Smooth muscle cell of the brain vasculature (primary cell): ENCODE results near the gene NDUFC1.
"Not testable (repeated sequence)": the region's sequence is repeated elsewhere in the genome, so short reads cannot be mapped to it uniquely, and the experiment has no call there.

Experiments used
- DNase-seq: peaks from one replicate; pipeline ENCODE4 v3.0.0-alpha.2; 2012; ENCODE audit warnings: low read depth, low spot score

NDUFC1 gene

DNA sequence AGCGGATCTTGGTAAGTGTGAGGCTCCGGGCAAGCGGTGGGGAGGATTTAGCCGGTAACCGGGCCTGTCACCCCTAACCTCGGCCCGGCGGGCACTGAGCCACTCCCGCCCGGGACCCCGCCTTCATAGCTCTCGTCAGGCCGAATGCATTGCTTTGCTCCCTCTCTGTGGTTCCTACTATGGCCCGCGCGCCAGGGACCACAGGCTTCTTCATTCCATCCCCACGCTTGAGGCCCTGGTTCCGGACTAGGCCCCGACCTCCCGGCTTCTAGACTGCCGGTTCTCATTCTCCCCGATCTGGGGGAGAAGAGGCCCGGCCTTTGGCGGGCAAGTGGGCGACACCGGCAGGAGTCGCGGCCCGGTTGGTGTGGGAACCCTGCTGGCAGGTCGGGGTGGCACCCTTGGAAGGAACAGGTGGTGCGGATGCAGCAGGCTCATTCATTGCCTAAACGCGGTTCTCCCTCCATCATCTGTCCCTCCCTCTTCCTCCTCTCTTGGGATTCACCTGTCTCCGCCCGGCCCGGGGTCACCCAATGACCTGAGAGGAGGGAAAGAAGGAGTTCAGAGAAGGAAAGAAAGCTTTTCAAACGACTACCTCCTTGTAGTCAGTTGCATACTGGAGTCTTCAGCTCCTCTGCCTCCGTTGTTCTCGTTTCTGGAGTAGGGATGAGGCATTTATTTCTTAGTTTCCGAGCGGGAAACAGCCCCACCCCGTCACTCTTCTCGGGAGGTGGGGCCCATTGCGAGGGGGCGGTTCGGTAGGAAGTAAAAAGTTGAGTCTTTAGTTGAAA, at the start of gene NDUFC1:
Gene NDUFC1 (minus strand): TSS at position 657 of the 791 bp plus-strand sequence. CDS start 6,679 bp downstream, outside the sequence.
- no peak for DNase-seq

DNA sequence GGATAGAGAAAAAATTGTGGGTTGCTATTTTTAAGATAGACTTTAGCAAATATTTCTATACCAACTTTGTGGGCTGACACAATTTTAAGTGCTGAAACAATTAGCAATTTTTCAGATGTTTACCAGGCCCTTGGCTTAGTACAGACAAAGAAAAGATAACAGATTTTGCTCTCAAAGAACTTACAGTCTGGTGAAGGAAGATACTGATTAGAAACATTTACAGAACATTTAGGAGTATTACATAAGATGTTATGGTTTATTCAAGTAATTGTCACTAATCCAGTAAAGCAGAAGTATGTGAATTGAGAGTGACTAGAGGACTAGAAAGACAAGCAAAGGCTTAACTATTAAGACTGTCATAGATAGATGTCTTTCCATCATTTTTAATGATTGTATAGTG, 35.3 kb upstream of the NDUFC1 start:
- DNase-seq: no peak

DNA sequence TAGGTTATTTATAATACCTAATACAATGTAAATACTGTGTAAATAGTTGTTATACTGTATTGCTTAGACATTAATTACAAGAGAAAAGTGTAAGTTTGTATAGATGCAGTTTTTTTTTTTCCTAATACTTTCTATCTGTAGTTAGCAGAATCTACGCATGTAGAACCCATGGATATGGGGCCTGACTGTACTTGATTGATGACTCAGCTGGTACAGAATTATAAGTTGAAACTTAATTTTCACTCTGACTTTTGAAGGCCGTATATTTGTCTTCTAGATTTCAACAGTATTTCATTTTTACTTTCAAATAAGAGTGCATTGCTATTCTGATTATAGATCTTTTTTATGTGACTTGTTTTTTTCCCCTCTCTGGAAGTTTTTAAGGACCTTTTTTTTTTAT, 30.8 kb upstream of the NDUFC1 start:
- no peak for DNase-seq

DNA sequence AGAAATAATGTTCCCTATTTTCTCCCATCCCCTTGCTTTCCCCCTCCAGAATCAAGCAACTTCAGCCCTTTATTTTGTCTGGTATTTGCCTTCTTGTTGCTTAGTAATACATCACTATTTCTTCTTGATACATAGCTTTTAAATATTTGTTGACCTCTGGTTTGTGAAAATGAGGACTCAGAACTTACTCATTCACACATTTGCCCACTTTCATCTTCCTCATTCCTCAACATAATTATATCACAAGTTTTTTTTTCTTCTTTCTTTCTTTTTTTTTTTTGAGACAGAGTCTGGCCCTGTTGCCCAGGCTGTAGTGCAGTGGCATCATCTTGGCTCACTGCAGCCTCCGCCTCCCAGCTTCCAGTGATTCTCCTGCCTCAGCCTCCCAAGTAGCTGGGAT, 28.9 kb upstream of the NDUFC1 start:
- DNase-seq: no peak

DNA sequence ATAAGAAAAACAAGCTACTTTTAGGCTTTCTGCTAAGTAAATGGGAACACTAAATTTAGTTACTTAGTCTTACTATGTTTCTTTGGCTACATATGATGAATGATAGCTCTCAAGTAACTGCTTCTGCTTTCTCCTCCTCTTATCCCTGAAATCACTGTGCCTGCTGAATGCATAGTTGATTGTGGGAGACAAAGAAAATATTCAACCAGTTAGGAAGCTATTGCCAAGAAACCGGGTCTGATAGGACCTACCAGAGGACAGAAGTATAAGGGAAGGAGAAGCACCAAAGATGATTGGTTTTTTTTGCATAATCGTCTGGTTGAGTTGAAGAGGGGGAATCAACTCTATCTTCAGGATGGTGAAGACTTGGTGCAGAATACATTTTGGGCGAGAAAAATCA, 28.0 kb upstream of the NDUFC1 start:
- DNase-seq: no peak

DNA sequence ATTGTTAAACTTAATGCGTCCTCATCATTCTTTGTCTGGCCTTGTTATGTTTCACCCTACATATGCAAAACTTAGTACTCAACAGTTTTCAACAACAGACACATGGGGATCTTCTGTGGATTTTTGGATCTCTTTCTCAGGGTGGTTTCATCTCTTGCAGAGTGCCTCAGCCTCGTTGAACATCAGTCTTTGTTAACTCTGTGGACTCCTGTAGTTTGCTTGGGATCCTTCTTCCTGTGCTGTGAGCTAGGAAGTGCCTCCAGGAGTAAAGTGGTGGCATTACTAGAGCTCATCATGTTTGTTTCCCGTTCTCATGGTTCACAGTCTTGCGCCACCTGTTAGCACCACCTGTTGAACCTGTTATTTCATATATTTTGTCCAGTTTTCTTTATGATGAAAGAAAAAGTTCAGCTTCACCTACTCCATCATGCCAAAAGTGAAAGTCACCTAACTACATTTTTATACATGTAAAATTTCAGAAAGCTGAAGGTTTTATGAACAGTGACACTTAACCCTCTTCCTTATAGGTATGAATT, 27.5 kb upstream of the NDUFC1 start:
- DNase-seq: no peak

DNA sequence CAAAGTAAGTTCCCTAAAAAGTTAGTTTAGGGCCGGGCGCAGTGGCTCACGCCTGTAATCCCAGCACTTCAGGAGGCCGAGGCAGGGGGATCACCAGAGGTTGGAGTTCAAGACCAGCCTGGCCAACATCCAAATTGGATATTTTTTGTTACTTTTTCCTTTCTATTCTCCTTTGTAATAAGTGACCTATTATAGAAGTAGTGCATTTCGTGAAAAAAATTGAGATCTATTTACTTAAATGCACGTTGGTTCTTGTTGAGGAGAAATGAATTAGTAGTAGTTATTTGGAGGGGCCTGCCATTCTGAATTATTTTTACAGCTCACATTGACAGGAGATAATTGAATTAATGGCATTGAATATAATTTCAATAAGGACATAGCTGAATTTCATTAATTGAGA, 22.3 kb upstream of the NDUFC1 start:
- no peak for DNase-seq

DNA sequence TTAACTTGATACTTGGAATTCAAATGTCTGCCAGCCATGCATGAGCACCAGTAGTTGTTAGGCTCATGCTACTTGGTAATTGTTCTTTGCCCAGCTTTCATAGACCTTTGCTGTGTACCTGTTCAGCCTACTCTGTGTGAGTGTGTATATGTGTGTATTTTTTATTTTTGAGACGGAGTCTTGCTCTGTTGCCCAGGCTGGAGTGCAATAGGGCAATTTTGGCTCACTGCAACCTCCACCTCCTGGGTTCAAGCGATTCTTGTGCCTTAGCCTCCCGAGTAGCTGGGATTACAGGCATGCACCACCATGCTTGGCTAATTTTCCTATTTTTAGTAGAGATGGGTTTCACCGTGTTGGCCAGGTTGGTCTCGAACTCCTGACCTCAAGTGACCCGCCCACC, 20.3 kb upstream of the NDUFC1 start:
- not testable (repeated sequence) for DNase-seq

DNA sequence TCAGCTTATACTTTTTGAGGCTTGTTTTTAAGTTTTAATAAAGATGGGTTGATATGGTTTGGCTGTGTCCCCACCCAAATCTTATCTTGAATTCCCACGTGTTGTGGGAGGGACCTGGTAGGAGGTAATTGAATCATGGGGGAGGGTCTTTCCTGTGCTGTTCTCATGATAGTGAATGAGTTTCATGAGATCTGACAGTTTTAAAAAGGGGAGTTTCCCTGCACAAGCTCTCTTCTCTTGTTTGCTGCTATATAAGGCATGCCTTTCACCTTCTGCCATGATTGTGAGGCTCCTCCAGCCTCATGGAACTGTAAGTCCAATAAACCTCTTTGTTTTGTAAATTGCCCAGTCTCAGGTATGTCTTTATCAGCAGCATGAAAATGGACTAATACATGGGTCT, 19.8 kb upstream of the NDUFC1 start:
- DNase-seq: not testable (repeated sequence)

DNA sequence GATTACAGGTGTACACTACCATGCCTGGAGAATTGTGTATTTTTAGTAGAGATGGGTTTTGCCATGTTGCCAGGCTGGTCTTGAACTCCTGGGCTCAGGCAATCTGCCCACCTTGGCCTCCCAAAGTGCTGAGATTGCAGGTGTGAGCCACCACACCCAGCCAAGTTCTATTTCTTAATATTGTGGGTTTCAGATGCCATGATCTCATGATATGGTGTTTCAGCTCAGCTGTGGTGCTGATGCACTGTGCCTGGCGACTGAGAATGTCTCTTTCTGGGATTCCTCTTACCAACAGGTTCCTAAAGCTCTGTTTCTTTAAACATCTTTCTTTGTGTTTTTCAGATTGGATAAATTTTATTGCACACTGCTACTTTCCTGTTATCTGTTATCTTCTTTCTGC, 17.3 kb upstream of the NDUFC1 start:
- DNase-seq: no peak

DNA sequence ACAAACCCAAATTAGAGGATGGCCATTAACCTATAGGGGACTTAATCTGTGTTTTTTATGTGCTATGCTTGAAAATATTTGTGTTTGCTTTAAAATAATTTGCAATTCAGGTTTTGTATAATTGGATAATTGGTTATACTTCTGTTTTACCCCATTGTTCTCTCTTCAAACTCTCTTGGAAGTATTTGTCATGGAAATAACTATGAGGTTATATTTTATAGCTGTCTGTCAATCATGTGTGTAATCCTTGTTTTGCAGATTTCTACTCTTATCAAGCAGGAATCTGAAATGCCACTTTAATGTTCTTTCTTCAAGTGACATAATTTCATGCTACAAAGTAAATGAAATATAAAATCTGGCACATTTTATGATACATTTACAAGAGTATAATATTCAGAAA, 15.4 kb upstream of the NDUFC1 start:
- DNase-seq: no peak

DNA sequence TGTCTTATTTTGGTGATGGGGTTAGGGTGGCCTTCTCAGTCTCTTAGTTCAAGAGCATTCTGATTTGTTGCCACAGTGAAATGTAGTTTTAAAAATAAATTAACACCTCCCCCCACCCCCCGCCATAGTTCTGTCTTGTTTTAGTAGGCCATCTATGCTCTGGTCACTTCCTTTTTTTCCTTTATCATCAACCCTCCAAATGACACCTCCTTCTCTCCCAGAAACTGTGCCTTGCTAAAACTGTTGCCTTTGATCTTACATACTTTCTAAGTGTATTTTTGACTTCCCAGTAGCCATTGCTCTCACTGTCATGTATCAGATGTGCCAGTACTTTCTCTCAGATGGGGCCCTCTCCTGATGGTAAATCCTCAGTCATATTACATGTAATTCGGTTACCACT, 14.5 kb upstream of the NDUFC1 start:
- DNase-seq: no peak

DNA sequence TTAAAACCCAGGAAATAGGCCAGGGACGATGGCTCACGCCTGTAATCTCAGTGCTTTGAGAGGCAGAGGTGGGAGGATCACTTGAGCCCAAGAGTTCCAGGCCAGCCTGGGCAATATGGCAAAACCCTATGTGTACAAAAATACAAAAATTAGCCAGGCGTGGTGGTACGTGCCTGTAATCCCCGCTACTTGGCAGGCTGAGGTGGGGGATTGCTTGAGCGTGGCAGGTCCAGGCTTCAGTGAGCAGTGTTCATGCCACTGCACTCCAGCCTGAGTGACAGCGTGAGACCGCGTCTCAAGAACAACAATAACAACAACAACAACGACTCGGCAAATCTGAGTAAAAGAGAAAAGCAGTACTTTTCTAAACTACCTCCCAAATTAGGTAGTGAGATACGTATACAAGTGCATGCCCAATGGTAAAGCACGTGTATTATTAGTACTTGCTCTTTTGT, 13.0 kb upstream of the NDUFC1 start:
- DNase-seq: no peak

DNA sequence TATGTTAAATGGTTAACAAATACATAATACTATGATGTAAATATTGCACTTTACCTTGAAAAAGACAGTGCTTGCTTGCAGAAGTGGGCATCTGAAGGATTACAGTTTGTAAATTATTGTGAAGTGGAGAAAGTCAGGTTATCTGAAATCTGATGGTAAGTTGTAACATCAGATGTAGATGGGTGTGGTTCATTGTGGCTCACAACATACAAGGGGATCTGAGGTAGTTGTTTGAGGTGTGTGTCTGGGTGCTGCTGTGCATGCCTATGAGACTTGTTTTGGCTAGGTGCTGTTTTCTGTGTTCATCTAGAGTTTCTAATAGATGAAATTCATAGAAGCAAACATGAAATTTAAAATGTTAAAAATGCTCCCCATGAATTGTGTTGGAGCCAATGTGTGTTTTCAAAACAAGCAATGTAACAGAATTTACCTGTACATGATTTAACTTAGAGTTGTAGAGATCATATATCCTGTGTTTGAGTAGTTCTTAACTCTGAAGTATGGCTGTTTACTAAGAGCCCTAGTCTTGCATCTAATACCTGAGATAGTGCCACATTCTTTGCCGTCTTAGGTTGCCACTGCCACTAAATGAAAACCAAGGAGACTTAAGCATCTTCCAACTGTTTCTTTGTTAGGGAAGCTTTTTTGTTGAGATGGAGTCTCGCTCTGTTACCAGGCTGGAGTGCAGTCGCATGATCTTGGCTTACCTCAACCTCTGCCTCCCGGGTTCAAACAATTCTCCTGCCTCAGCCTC, 11.9 kb upstream of the NDUFC1 start:
- DNase-seq: no peak

DNA sequence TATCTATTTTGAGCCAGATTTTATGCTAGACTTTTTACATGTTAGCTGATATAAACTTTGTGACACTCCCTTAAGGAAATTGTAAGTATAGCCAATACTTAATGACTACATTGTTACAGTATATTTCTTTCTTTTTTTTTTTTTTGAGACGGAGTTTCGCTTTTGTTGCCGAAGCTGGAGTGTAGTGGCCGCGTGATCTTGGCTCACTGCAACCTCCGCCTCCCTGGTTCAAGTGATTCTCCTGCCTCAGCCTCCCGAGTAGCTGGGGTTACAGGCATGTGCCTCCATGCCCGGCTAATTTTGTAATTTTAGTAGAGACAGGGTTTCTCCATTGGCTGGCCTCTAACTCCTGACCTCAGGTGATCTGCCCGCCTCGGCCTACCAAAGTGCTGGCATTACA, 11.1 kb upstream of the NDUFC1 start:
- not testable (repeated sequence) for DNase-seq

DNA sequence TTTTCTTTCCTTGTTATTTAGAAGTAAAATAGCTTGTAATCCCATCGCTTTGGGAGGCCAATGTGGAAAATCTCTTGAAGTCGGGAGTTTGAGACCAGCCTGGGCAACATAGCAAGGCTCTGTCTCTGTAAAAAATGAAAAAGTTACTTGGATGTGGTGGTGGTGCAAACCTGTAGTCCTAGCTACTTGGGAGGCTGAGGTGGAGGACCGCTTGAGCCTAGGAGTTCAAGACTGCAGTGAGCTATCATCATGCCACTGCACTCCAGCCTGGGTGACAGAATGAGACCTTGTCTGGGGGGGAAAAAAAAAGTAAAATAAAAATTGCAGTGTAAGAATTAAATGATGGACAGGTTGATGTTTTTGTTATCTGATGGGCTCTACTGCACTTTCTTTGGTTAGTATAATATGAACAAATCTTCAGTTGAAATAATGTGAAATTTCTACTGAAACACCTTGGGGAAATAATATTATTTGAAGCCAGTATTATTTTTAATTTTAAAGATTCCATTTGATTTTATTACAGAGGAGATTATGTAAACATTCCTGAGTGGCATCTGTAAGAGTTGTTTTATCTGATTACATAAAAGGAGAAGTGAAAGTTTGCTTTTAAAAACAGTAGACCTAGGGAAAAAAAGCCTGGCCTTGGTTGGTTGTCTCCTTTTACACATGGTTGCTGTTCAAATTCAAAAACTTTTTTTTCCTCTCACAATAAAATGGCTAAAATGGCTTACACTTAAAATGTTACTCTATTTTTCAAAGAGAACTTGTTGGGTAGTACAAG, 10.5 kb upstream of the NDUFC1 start:
- DNase-seq: no peak

DNA sequence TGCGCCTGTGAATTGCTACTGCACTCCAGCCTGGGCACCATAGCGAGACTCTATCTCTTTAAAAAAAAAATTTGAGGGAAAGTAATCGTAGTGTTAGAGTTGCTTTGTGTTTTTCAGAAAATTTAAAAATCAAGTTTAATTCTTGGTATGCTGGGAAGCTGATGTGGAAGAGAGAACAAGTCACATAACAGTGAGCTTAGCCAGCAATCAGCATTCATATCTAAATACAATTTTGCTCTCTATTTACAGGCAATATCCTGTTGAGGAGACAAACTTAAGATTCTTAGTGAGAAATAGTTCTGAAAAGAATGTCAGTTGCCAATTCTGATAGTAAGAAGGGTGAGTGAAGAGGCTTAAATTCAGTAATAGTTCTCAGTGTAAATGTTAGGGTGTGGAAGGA, 9.6 kb upstream of the NDUFC1 start:
- DNase-seq: no peak

DNA sequence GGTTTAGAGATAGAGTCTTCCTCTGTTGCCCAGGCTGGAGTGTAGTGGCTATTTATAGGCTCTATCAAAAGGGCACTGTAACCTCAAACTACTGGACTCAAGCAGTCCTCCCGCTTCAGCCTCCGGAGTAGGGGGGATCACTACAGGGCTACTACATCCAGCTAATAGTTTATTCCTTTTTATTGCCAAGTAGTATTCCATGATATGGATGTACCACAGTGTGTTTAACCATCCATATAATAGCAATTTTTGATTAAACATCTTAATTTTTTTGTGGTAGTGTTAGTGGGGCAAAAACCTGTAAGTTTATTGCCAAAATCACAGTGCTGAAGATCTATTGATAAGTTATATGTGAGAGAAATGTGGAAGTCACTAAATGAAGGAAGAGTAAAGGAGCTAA, 2.6 kb upstream of the NDUFC1 start:
- no peak for DNase-seq

DNA sequence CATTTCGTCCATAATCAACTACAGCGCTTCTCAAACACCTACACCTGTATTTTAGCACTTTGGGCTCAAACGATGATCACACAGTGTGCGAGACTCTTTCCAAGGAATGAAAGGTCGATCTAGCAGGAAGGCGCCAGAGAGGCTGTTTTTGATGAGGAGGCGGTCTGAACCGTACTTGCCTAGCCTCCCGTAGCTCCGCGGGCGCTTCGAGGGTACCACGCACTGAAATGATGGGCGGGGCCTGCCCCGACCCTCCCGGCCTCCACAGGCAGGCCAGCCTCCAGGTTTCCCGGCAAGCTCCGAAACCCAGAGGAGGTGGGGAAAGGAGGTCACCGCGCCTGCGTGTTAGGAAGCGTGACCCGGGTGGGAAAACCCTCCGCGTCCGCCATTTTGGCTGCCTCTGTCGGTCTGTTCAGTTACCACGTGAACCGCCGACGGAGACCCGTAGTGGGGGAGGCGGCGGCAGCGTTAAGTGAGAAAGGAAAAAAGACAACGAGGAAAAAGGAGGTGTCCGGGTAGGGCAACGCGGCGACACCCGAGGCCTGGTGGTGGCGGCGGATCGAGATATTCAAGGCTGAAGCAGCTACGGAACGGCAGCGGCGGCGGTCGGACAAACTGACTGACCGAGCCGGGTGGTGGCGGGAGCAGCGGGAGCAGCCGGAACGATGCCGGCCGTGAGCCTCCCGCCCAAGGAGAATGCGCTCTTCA, 1.0 kb downstream of the NDUFC1 start, which contains the start of gene NAA15:
Gene NAA15 (plus strand): TSS at position 393 of the 708 bp plus-strand sequence. CDS start 273 bp downstream, at position 666.
- DNase-seq: peak; percentile 91

DNA sequence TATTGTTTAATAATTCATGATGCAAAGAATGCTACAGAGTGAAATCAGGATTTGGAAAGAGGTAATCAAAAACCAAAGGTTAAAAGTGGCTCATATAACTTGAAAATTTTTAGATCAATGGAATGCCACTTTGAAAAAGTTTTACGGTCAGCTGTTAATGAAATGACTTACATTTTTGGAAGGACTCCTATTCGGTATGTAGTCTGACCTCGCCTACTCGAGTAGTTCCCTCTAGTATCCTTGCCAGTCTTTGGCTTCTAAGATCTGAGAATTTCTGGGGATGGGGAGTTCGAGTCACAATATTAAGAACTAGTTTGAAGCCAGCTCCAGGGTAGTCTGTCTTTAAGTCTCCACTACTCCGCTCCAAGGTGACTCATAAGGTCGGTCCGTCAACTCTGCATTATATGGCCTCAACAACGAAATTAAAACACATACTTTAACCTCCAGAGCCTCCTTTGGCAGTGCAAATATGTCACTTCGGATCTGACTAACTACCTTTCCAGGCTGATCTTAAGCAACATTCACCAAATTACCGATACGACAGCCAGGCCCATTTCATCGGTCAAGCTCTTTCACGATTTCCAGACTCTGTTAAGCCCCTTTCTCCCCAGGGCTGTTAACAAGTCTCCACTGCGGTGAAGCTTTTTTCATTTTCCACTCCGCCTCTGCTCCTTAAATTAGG, 1.7 kb downstream of the NDUFC1 start:
- no peak for DNase-seq

DNA sequence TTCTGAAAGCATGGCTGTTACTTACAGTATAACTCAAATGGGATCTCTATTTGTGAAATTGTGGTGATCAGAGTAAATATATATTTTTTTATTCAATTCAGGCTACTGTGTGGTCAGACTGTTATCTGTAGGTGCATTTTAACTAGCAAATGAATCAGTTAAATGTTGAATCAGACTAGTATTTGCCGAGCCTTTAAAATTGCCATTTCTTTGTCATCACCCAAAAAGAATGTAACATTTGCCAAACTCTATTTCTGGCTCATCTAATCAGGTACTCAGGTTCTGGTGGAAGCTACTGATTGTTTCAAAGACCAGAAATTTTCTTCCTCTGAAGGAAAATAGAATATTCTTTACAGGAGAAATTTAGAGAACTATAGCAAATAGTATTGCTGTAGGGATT, 2.7 kb downstream of the NDUFC1 start:
- no peak for DNase-seq
